HepG2 (cell line): Measurements from ENCODE around the gene EVC. TPM values are rescaled to one million over a fixed set of nuclear protein-coding genes. Genes with fewer than 3 reads are reported as not detected.

ENCODE experiments used
- ATAC-seq: fragments of 200-7000 bp; cut with Tn5 transposase; 3 replicates; pipeline ENCODE4 v1.9.1; 2020; ENCODE audit warnings: mild to moderate bottlenecking, moderate library complexity
- BruUV-seq: library from RNA; stranded (reverse); fragments of 400-500 nt; replicated peaks from 2 replicates; lab custom pipeline; 2021; lab: Mats Ljungman, UMichigan
- CTCF ChIA-PET: fragments of 300-600 bp; formaldehyde crosslinking; extraction: SDS; loops from one replicate; lab custom pipeline; 2021; ENCODE audit warnings: low total read pairs, inconsistent platforms, low intra/inter-chr PET ratio; lab: Yijun Ruan, JAX
- POLR2A ChIA-PET: fragments of 350-600 bp; sonication (Branson Sonifier 250); formaldehyde crosslinking; loops from one replicate; lab custom pipeline; 2020; ENCODE audit warnings: antibody characterized with exemption, inconsistent platforms; lab: Yijun Ruan, JAX
- DNase-seq: peaks from one replicate; pipeline ENCODE4 v3.0.0-alpha.2; 2015; ENCODE audit warnings: low spot score
- FAIRE-seq: peaks from 3 replicates; lab custom pipeline; 2011; peaks lifted over from hg19 to GRCh38; lab: Jason Lieb, UNC
- H2AFZ ChIP-seq: one replicate; pipeline ENCODE4 v1.6.1; 2011; ENCODE audit warnings: low read length, inconsistent platforms
- H3K27ac ChIP-seq: fragments of 300-600 bp; 3 replicates; pipeline ENCODE4 v1.8.0; 2011; ENCODE audit warnings: mixed run types, mild to moderate bottlenecking, mixed read lengths, low read length, inconsistent platforms; ENCODE audit not compliant: insufficient read depth; ENCODE audit errors: extremely low read length
- H3K27me3 ChIP-seq, 2 experiments: fragments of 200-600 bp in 1 of 2; 2 replicates in 1 of 2; 3 replicates in 1 of 2; pipeline versions ENCODE4 v1.6.0 to v1.8.0; 2011; ENCODE audit warnings: low read length in 2 of 2, mild to moderate bottlenecking in 2 of 2, moderate library complexity in 2 of 2, inconsistent platforms in 1 of 2; ENCODE audit not compliant: insufficient read depth in 2 of 2, control insufficient read depth in 1 of 2
- H3K36me3 ChIP-seq, 2 experiments: fragments of 200-600 bp in 1 of 2; replicated peaks in 1 of 2; 2 replicates in 1 of 2; 3 replicates in 1 of 2; pipeline versions ENCODE4 v1.5.1 to v1.8.0; 2011; ENCODE audit warnings: low read length in 2 of 2, inconsistent platforms in 1 of 2; ENCODE audit not compliant: insufficient read depth in 2 of 2, control insufficient read depth in 1 of 2
- H3K4me1 ChIP-seq: 2 replicates; pipeline ENCODE4 v1.5.1; 2012; ENCODE audit warnings: low read length, inconsistent platforms; ENCODE audit not compliant: insufficient read depth
- H3K4me2 ChIP-seq: 2 replicates; pipeline ENCODE4 v1.6.0; 2011; ENCODE audit warnings: low read depth, low read length, inconsistent platforms
- H3K4me3 ChIP-seq, 3 experiments: fragments of 200-600 bp in 1 of 3; sonication (generic), shearing (Covaris generic) in 1 of 3; replicated peaks in 1 of 3; 2 replicates each; pipeline ENCODE4 v1.5.1; 2011 to 2016; ENCODE audit warnings: low read length in 3 of 3, inconsistent platforms in 2 of 3, low read depth in 2 of 3, mild to moderate bottlenecking in 2 of 3, control low read depth in 1 of 3, mixed read lengths in 1 of 3; ENCODE audit not compliant: insufficient read depth in 1 of 3
- H3K79me2 ChIP-seq: one replicate; pipeline ENCODE4 v1.6.1; 2011; ENCODE audit warnings: low read length, inconsistent platforms; ENCODE audit not compliant: insufficient read depth
- H3K9ac ChIP-seq: 2 replicates; pipeline ENCODE4 v1.6.0; 2011; ENCODE audit warnings: mild to moderate bottlenecking, low read depth, low read length, inconsistent platforms; ENCODE audit not compliant: insufficient read depth
- H3K9me3 ChIP-seq: 2 replicates; pipeline ENCODE4 v1.5.1; 2012; ENCODE audit warnings: mild to moderate bottlenecking, low read length
- H4K20me1 ChIP-seq: 2 replicates; pipeline ENCODE4 v1.6.0; 2011; ENCODE audit warnings: inconsistent platforms, mild to moderate bottlenecking, low read length, moderate library complexity; ENCODE audit not compliant: insufficient read depth
- CCDC6 ChIP-seq: sonication (generic); formaldehyde crosslinking; IDR thresholded peaks from 2 replicates; pipeline ENCODE4 v1.8.1; 2022; ENCODE audit warnings: mild to moderate bottlenecking, missing genetic modification reagents, moderate library complexity
- FOXJ3 ChIP-seq: sonication (generic); formaldehyde crosslinking; IDR thresholded peaks from 2 replicates; pipeline ENCODE4 v1.4.0; 2020; ENCODE audit warnings: missing genetic modification reagents, mild to moderate bottlenecking, borderline replicate concordance
- KMT2A ChIP-seq: sonication (generic); formaldehyde crosslinking; IDR thresholded peaks from 2 replicates; pipeline ENCODE4 v1.4.0; 2020; ENCODE audit warnings: missing genetic modification reagents
- TSC22D2 ChIP-seq: sonication (generic); formaldehyde crosslinking; IDR thresholded peaks from 2 replicates; pipeline ENCODE4 v1.5.1; 2020; ENCODE audit warnings: missing genetic modification reagents, mild to moderate bottlenecking, borderline replicate concordance
- ZNF713 ChIP-seq: sonication (generic); formaldehyde crosslinking; IDR thresholded peaks from 2 replicates; pipeline ENCODE4 v1.4.0; 2020; ENCODE audit warnings: mild to moderate bottlenecking, missing genetic modification reagents
- WGBS: methylation state at CpG from one replicate; pipeline ENCODE4 v1.1.6; 2017; ENCODE audit warnings: low lambda C conversion rate; 5-methylcytosine and 5-hydroxymethylcytosine counted together
- in situ Hi-C: cut with HindIII; loops from 2 replicates; pipeline ENCODE4 v1.10.0; 2017; ENCODE audit warnings: low pct_unique_long_range_greater_than_20kb; ENCODE audit not compliant: extremely low pct_ligation_motif_present
- intact Hi-C: fragments of 100-400 bp; cut with micrococcal nuclease; formaldehyde crosslinking; loops from one replicate; pipeline ENCODE4 v1.10.0; 2022; ENCODE audit not compliant: unreplicated experiment
- polyA plus RNA-seq, 8 experiments: library from polyadenylated mRNA; depleted of rRNA in 3 of 8; stranded (reverse) in 7 of 8; unstranded in 1 of 8; fragments of >200 nt; fragmentation: Illumina TruSeq in 4 of 8; extraction: Trizol in 4 of 8; gene quantifications; 2 replicates each; pipeline versions ENCODE4 v1.2.1 to v1.2.3, GENCODE V29; 2011 to 2016; ENCODE audit warnings: low read depth in 4 of 8, missing spikeins in 1 of 8, mixed read lengths in 1 of 8; ENCODE audit not compliant: insufficient read depth in 1 of 8
- total RNA-seq, 5 experiments: library from RNA; depleted of rRNA; stranded (reverse); fragments of >200 nt; fragmentation: Illumina TruSeq; extraction: Trizol; gene quantifications; 2 replicates each; pipeline ENCODE4 v1.2.3, GENCODE V29; 2016; ENCODE audit warnings: low read depth in 1 of 5
- TF ChIP-seq, protein P1 (sequence below): sonication (generic); formaldehyde crosslinking; IDR thresholded peaks from 2 replicates; pipeline ENCODE4 v1.4.0; 2020; ENCODE audit warnings: mild to moderate bottlenecking, missing genetic modification reagents, borderline replicate concordance
- TF ChIP-seq, protein P2 (sequence below): sonication (generic); formaldehyde crosslinking; IDR thresholded peaks from 2 replicates; pipeline ENCODE4 v1.4.0; 2020; ENCODE audit warnings: mild to moderate bottlenecking, missing genetic modification reagents
- TF ChIP-seq, protein P3 (sequence below): IDR thresholded peaks from 2 replicates; pipeline ENCODE4 v1.6.1; 2012; ENCODE audit warnings: low read depth, low read length, improper control_type of control experiment
- TF ChIP-seq, protein P4 (sequence below): sonication (generic); formaldehyde crosslinking; IDR thresholded peaks from 2 replicates; pipeline ENCODE4 v1.5.0; 2020; ENCODE audit warnings: missing genetic modification reagents
- TF ChIP-seq, protein P5 (sequence below): sonication (generic); formaldehyde crosslinking; IDR thresholded peaks from 2 replicates; pipeline ENCODE4 v1.8.1; 2023; ENCODE audit warnings: missing genetic modification reagents, mild to moderate bottlenecking, borderline replicate concordance

The EVC gene
- total and polyA plus RNA-seq, 2 of the 13 experiments (the other 11 are each of a cell fraction or from before 2014, with no cell fraction given), result 3.1 to 4.9 TPM

DNA sequence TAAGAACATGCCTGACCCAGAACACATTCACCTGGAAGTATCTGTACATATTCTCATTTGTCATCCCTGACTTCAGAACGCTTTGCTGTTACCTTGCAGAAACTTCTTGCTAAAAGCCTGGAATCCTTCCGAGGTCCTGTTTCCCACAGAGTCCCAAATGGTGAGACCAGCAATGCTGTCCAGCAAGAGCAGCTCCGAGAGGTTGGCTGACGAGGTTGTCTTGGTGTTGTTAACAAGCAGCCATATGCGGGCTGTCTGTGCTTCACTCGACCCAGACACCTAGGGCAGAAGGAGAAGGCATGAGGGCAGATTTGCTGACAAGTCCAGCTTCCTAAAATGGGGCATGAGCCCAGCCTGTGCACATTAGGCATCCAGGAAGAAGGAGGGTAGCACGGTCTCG is 21.9 kb upstream of the EVC start (continued):
- TF ChIP-seq, protein P1, sequence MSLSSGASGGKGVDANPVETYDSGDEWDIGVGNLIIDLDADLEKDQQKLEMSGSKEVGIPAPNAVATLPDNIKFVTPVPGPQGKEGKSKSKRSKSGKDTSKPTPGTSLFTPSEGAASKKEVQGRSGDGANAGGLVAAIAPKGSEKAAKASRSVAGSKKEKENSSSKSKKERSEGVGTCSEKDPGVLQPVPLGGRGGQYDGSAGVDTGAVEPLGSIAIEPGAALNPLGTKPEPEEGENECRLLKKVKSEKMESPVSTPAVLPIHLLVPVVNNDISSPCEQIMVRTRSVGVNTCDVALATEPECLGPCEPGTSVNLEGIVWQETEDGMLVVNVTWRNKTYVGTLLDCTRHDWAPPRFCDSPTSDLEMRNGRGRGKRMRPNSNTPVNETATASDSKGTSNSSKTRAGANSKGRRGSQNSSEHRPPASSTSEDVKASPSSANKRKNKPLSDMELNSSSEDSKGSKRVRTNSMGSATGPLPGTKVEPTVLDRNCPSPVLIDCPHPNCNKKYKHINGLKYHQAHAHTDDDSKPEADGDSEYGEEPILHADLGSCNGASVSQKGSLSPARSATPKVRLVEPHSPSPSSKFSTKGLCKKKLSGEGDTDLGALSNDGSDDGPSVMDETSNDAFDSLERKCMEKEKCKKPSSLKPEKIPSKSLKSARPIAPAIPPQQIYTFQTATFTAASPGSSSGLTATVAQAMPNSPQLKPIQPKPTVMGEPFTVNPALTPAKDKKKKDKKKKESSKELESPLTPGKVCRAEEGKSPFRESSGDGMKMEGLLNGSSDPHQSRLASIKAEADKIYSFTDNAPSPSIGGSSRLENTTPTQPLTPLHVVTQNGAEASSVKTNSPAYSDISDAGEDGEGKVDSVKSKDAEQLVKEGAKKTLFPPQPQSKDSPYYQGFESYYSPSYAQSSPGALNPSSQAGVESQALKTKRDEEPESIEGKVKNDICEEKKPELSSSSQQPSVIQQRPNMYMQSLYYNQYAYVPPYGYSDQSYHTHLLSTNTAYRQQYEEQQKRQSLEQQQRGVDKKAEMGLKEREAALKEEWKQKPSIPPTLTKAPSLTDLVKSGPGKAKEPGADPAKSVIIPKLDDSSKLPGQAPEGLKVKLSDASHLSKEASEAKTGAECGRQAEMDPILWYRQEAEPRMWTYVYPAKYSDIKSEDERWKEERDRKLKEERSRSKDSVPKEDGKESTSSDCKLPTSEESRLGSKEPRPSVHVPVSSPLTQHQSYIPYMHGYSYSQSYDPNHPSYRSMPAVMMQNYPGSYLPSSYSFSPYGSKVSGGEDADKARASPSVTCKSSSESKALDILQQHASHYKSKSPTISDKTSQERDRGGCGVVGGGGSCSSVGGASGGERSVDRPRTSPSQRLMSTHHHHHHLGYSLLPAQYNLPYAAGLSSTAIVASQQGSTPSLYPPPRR (CRISPR knock-in tag), result no peak

DNA sequence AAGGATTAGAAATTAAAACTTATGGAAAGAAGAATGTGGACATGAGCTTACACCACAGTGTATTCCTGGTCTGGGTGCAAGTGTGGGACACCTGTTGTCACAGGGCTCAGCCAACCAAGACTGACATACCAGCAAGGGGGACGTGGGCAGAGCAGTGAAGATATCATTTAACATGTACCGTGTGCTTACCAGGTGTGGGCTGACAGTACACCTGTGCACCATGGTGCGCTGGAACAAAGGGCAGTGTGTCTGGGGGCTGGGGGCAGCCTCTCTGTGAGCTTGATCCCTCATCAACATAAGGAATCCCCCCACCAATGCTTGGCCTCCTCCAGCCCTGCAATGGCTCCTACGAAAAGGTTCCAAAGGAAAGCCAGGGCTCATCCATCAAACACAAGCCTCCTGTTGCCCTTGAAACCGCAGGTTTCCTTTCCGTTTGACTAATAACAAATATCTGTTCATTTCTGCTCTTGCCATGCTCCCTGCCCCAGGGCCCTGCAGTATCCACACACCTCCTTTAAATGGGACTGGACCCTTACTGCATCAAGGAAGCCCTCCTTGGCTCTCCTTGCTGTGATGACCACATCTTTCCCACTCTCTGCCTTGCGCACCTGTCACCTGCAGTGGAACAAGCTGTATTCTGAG is 19.4 kb upstream of the EVC start:
- no TSS peak for BruUV-seq
- TF ChIP-seq KMT2A, result no peak
- no peak for TF ChIP-seq FOXJ3 (CRISPR knock-in tag)
- TF ChIP-seq ZNF713, result no peak
- TF ChIP-seq, protein P2, sequence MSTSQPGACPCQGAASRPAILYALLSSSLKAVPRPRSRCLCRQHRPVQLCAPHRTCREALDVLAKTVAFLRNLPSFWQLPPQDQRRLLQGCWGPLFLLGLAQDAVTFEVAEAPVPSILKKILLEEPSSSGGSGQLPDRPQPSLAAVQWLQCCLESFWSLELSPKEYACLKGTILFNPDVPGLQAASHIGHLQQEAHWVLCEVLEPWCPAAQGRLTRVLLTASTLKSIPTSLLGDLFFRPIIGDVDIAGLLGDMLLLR (CRISPR knock-in tag), result no peak
- TF ChIP-seq, protein P3, sequence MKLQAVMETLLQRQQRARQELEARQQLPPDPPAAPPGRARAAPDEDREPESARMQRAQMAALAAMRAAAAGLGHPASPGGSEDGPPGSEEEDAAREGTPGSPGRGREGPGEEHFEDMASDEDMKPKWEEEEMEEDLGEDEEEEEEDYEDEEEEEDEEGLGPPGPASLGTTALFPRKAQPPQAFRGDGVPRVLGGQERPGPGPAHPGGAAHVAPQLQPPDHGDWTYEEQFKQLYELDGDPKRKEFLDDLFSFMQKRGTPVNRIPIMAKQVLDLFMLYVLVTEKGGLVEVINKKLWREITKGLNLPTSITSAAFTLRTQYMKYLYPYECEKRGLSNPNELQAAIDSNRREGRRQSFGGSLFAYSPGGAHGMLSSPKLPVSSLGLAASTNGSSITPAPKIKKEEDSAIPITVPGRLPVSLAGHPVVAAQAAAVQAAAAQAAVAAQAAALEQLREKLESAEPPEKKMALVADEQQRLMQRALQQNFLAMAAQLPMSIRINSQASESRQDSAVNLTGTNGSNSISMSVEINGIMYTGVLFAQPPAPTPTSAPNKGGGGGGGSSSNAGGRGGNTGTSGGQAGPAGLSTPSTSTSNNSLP, result no peak
- TF ChIP-seq TSC22D2 (CRISPR knock-in tag), result no peak
- no peak for TF ChIP-seq CCDC6 (CRISPR knock-in tag)
- TF ChIP-seq, protein P4, sequence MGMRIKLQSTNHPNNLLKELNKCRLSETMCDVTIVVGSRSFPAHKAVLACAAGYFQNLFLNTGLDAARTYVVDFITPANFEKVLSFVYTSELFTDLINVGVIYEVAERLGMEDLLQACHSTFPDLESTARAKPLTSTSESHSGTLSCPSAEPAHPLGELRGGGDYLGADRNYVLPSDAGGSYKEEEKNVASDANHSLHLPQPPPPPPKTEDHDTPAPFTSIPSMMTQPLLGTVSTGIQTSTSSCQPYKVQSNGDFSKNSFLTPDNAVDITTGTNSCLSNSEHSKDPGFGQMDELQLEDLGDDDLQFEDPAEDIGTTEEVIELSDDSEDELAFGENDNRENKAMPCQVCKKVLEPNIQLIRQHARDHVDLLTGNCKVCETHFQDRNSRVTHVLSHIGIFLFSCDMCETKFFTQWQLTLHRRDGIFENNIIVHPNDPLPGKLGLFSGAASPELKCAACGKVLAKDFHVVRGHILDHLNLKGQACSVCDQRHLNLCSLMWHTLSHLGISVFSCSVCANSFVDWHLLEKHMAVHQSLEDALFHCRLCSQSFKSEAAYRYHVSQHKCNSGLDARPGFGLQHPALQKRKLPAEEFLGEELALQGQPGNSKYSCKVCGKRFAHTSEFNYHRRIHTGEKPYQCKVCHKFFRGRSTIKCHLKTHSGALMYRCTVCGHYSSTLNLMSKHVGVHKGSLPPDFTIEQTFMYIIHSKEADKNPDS (CRISPR knock-in tag), result no peak
- TF ChIP-seq, protein P5, sequence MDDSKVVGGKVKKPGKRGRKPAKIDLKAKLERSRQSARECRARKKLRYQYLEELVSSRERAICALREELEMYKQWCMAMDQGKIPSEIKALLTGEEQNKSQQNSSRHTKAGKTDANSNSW (CRISPR knock-in tag), result no peak

More for the DNA sequence above, 19.4 kb upstream of the EVC start:
- H4K20me1 ChIP-seq, result no peaks in the 10 kb centered on the region
- WGBS, result 53% methylated on average over 5 of the region's 7 CpGs
- intact Hi-C loops (no loop called here), in situ Hi-C loops (no loop called here)
- POLR2A ChIA-PET, result no interaction called here
- DNase-seq, result no peak
- H3K36me3 ChIP-seq, result no peaks in the 10 kb centered on the region
- no peak overlapping the region for H3K27ac ChIP-seq
- no peaks in the 10 kb centered on the region for H3K4me1 ChIP-seq
- no peak overlapping the region for H3K4me2 ChIP-seq
- H3K9me3 ChIP-seq, result no peaks in the 10 kb centered on the region
- H3K4me3 ChIP-seq, result no peak overlapping the region
- H3K79me2 ChIP-seq, result no peaks in the 10 kb centered on the region
- no peak overlapping the region for H2AFZ ChIP-seq
- CTCF ChIA-PET, result no interaction called here
- H3K27me3 ChIP-seq, result peaks cover 0 to 18% of the 10 kb centered on the region in 2 experiments; a peak in 2 of 5 replicates
- no peak for FAIRE-seq
- H3K9ac ChIP-seq, result no peak overlapping the region
- ATAC-seq, result no peak
